ENCODE measurements around the gene DDX3X.

GRCh38 chrX:41391606-41392005 is 57.6 kb downstream of the DDX3X start:
- no peak for TF ChIP-seq BATF2 (CRISPR knock-in tag; IDR thresholded peaks at IDR 0.05)
- TF ChIP-seq NFYB (CRISPR knock-in tag; IDR thresholded peaks at IDR 0.05) = no peak
- TF ChIP-seq ZNF792 (CRISPR knock-in tag; IDR thresholded peaks at IDR 0.05) = no peak
- TF ChIP-seq CTCF (CRISPR knock-in tag; IDR thresholded peaks at IDR 0.05) = no peak
- no peak for TF ChIP-seq ZNF781 (CRISPR knock-in tag; IDR thresholded peaks at IDR 0.05; ENCODE audit: borderline replicate concordance, not compliant biosample characterization)
- no peak for TF ChIP-seq SNAPC5 (CRISPR knock-in tag; IDR thresholded peaks at IDR 0.05; ENCODE audit: borderline replicate concordance)
- TF ChIP-seq IRF2 (CRISPR knock-in tag; IDR thresholded peaks at IDR 0.05) = no peak
- TF ChIP-seq MED1 (CRISPR knock-in tag; IDR thresholded peaks at IDR 0.05) = no peak
- TF ChIP-seq ZNF552 (CRISPR knock-in tag; IDR thresholded peaks at IDR 0.05; ENCODE audit: borderline replicate concordance) = no peak

Measured in HepG2 (cell line).